Transverse colon (tissue), 4 donors: ENCODE data around the gene FAM228B. TPM values are rescaled to one million over a fixed set of nuclear protein-coding genes. Genes with fewer than 3 reads are reported as not detected.
"Not testable (repeated sequence)": the region's sequence is repeated elsewhere in the genome, so short reads cannot be mapped to it uniquely, and the experiment has no call there.

Experiments
- DNase-seq: peaks from one replicate; pipeline ENCODE4 v3.0.0-alpha.2; 2019
- H3K27ac ChIP-seq, 4 donors: fragments of 200-600 bp; sonication (generic); 2 replicates each; pipeline ENCODE4 v1.5.1; 2016 to 2018; ENCODE audit warnings: inconsistent platforms in 4 of 4
- H3K27me3 ChIP-seq: fragments of 200-600 bp; sonication (generic); 2 replicates; pipeline ENCODE4 v1.5.1; 2017; ENCODE audit warnings: inconsistent platforms
- H3K36me3 ChIP-seq, 4 donors: fragments of 200-600 bp; sonication (generic); 2 replicates each; pipeline ENCODE4 v1.5.1; 2017 to 2019; ENCODE audit warnings: inconsistent platforms in 4 of 4
- H3K4me1 ChIP-seq, 4 donors: fragments of 200-600 bp; sonication (generic); 2 replicates each; pipeline ENCODE4 v1.5.1; 2017 to 2020; ENCODE audit warnings: inconsistent platforms in 4 of 4
- H3K4me3 ChIP-seq, 4 donors: fragments of 200-600 bp; sonication (generic); 1 replicate in 1 of 4; 2 replicates in 3 of 4; pipeline versions ENCODE4 v1.5.1 to v1.6.1; 2017 to 2019; ENCODE audit warnings: inconsistent platforms in 4 of 4
- H3K9me3 ChIP-seq, 2 donors: fragments of 200-600 bp; sonication (generic); 2 replicates each; pipeline ENCODE4 v1.5.1; 2017 to 2019; ENCODE audit warnings: inconsistent platforms in 2 of 2
- CTCF ChIP-seq, 5 experiments: fragments of 200-600 bp in 3 of 5; fragments of 450-650 bp in 2 of 5; sonication (generic) in 3 of 5; IDR thresholded peaks; 1 replicate in 2 of 5; 2 replicates in 3 of 5; pipeline ENCODE4 v1.5.1; 2016 to 2017; ENCODE audit warnings: antibody characterized with exemption in 5 of 5, inconsistent platforms in 3 of 5, mild to moderate bottlenecking in 2 of 5, moderate library complexity in 1 of 5
- EP300 ChIP-seq: sonication (generic); formaldehyde crosslinking; IDR thresholded peaks from one replicate; pipeline ENCODE4 v1.6.1; 2017; ENCODE audit warnings: antibody characterized with exemption, low read depth
- POLR2A ChIP-seq: fragments of 450-650 bp; IDR thresholded peaks from one replicate; pipeline ENCODE4 v1.6.1; 2016; ENCODE audit warnings: antibody characterized with exemption, mild to moderate bottlenecking, moderate library complexity
- POLR2AphosphoS5 ChIP-seq, 3 donors: sonication (generic); formaldehyde crosslinking; IDR thresholded peaks; one replicate each; pipeline ENCODE4 v1.6.1; 2016; ENCODE audit warnings: antibody characterized with exemption in 3 of 3
- WGBS, 2 donors: methylation state at CpG; one replicate each; pipeline ENCODE4 v1.1.5; 2018; ENCODE audit warnings: low coverage in 1 of 2; 5-methylcytosine and 5-hydroxymethylcytosine counted together
- in situ Hi-C, 4 donors: fragments of 200-750 bp; cut with MboI; loops; one replicate each; pipeline versions ENCODE4 v1.15.0 to v1.15.1; 2017; ENCODE audit warnings: low sequenced_read_pairs in 3 of 4, low pct_ligation_motif_present in 1 of 4, low pct_unique_long_range_greater_than_20kb in 1 of 4
- intact Hi-C: fragments of 100-400 bp; cut with DNase I; formaldehyde crosslinking; loops from one replicate; pipeline ENCODE4 v1.15.1; 2023; ENCODE audit warnings: low total_unique reads
- total RNA-seq, 4 donors: library from RNA; depleted of rRNA; stranded (reverse); fragments of >200 nt; gene quantifications; one replicate each; pipeline ENCODE4 v1.1.0, GENCODE V29; 2016

FAM228B gene
- total RNA-seq, 4 donors from 2014 or later = 0.75 to 17.8 (median 3.9) TPM

DNA sequence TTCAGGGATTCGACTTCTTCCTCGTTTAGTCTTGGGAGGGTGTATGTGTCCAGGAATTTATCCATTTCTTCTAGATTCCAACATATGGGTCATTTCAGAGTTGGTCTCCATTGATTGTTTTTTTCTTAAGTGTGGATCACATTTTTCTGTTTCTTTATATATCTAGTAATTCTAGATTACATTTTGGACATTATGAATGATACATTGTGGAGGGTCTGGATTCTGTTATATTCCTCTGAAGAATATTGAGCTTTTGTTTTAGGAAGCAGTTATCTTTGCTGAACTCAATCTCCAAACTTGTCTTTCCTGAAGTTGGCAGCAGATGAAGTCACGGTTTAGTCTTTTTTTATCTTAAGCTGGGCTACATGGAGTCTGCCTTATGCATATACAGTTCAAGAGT, 9.3 kb downstream of the FAM228B start:
- Histone ChIP-seq H3K27ac (no peak overlapping the region), H3K4me1 (no peaks in the 10 kb centered on the region), H3K9me3 (peaks cover 0 to 9% of the 10 kb centered on the region in 2 donors), H3K36me3 (peaks cover 0 to 6% (median 0%) of the 10 kb centered on the region in 4 donors), H3K4me3 (no peak overlapping the region), H3K27me3 (no peaks in the 10 kb centered on the region)
- in situ Hi-C loops = no loop called here
- 91% methylated on average over 1 to 3 of the region's 3 CpGs for WGBS, 2 donors
- no peak for DNase-seq
- intact Hi-C loops = no loop called here
- TF ChIP-seq POLR2AphosphoS5 (IDR thresholded peaks at IDR 0.05) (no peak), EP300 (no peak), CTCF (IDR thresholded peaks at IDR 0.05) (no peak), POLR2A (no peak)

- H3K4me3 ChIP-seq, H3K4me1 ChIP-seq, DNase-seq, H3K36me3 ChIP-seq, intact Hi-C loops, in situ Hi-C loops, H3K27me3 ChIP-seq, H3K27ac ChIP-seq, H3K9me3 ChIP-seq: not testable (repeated sequence)
- WGBS, 2 donors = 91 to 94% methylated on average over 3 to 5 of the region's 5 CpGs
Measured at GRCh38 chr2:24140305-24140704, 17.0 kb downstream of the FAM228B start.

- Histone ChIP-seq H3K4me3 (no peak overlapping the region), H3K27me3 (no peaks in the 10 kb centered on the region), H3K27ac (no peak overlapping the region), H3K36me3 (peaks cover 0 to 6% (median 0%) of the 10 kb centered on the region in 4 donors), H3K4me1 (no peaks in the 10 kb centered on the region), H3K9me3 (peaks cover 5 to 14% of the 10 kb centered on the region in 2 donors)
- in situ Hi-C loops (no loop called here), intact Hi-C loops (no loop called here)
- no peak for DNase-seq
- TF ChIP-seq EP300 = no peak
- no peak for TF ChIP-seq CTCF (IDR thresholded peaks at IDR 0.05)
- TF ChIP-seq POLR2AphosphoS5 (IDR thresholded peaks at IDR 0.05) = no peak
- no peak for TF ChIP-seq POLR2A
Measured at GRCh38 chr2:24147364-24147763, 24.1 kb downstream of the FAM228B start.

- DNase-seq = no peak
- H3K4me1 ChIP-seq = no peaks in the 10 kb centered on the region
- peaks cover 0 to 3% (median 0%) of the 10 kb centered on the region in 4 donors for H3K36me3 ChIP-seq
- in situ Hi-C loops = no loop called here
- H3K4me3 ChIP-seq = no peak overlapping the region
- TF ChIP-seq CTCF (IDR thresholded peaks at IDR 0.05) = no peak
- no peak for TF ChIP-seq EP300
- no peak for TF ChIP-seq POLR2A
- no peak for TF ChIP-seq POLR2AphosphoS5 (IDR thresholded peaks at IDR 0.05)
- WGBS, 2 donors = 94 to 100% methylated on average over 1 to 5 of the region's 5 CpGs
- H3K27ac ChIP-seq = no peak overlapping the region
- intact Hi-C loops = no loop called here
- H3K9me3 ChIP-seq = peaks cover 0 to 5% of the 10 kb centered on the region in 2 donors
- no peaks in the 10 kb centered on the region for H3K27me3 ChIP-seq
Measured at GRCh38 chr2:24152413-24153197, 29.3 kb downstream of the FAM228B start.

DNA sequence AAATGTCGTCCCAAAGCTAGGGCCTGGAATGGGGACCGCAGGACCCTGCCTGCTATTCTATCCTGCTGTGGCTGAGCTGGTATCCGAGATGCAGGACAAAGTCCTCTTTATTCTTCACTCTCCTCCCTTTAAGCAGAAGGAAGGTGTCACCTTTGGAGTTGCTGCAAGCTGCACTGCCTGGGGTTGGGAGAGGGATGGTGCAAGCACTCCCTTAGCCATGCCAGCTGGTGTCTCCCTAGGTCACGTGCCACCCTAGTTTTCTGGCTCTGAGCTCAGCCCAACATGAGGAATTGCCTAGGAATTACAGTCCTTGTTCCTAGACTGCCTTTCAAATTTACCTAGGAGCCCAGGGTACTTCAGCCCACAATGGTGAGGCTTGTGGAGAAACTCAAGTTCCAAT, 30.2 kb downstream of the FAM228B start:
- TF ChIP-seq POLR2AphosphoS5 (IDR thresholded peaks at IDR 0.05) (no peak), CTCF (IDR thresholded peaks at IDR 0.05) (no peak), POLR2A (no peak), EP300 (no peak)
- Histone ChIP-seq H3K36me3 (no peaks in the 10 kb centered on the region), H3K4me3 (no peak overlapping the region), H3K27me3 (no peaks in the 10 kb centered on the region), H3K27ac (no peak overlapping the region), H3K9me3 (no peaks in the 10 kb centered on the region), H3K4me1 (no peaks in the 10 kb centered on the region)
- WGBS, 2 donors = 87% methylated on average over 4 of the region's 4 CpGs; no CpG with 5 or more reads in 1 of the 2 donors
- in situ Hi-C loops = no loop called here
- DNase-seq = no peak
- intact Hi-C loops = no loop called here
